HG03280 (cell line): ENCODE measurements around the gene ZNF362.
"Not testable (repeated sequence)": the region's sequence is repeated elsewhere in the genome, so short reads cannot be mapped to it uniquely, and the experiment has no call there.

Experiments used
- ATAC-seq: cut with Tn5 transposase; IDR thresholded peaks from one replicate; pipeline ENCODE4 v1.9.1; 2021; ENCODE audit warnings: mild to moderate bottlenecking, moderate library complexity; ENCODE audit not compliant: unreplicated experiment

ZNF362 gene

DNA sequence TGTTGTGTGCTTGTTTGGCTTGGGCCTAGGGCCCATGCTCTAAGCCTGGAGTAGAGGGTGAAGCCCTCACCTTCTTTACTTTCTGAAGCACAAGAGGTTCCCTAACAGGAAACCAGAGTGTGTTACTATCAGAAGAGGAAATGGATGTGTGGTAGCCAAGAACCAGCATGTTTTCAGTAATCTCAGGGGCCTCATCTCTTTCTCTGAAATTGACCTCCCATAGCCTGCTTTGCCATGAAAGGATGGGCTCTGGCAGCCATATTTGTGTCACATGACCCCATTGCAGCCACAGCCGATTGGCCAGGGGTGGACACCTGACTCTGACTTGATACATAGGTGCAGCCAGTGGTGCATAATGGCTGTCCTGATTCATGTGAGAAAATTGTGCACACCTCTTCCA is 46.0 kb downstream of the ZNF362 start:
- no peak for ATAC-seq

DNA sequence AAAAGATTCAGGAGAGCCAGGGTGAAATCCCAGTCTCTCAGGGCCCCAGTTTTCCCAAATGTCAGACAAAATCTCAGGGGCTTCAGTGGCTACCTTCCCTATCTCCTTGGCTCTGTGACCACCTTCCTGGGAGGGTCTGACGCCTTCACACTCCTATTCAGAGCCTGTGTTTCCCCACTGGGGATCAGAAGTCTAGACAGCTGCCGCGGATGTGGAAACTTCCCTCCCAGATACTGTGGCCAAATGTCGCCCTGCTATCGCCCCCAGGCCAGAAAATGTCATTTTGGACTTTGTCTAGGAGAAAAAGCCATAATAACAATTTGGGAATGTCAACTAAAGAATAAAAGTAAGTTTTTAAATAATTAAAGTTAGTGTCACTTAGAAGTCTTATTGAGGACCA is 48.7 kb downstream of the ZNF362 start:
- no peak for ATAC-seq

DNA sequence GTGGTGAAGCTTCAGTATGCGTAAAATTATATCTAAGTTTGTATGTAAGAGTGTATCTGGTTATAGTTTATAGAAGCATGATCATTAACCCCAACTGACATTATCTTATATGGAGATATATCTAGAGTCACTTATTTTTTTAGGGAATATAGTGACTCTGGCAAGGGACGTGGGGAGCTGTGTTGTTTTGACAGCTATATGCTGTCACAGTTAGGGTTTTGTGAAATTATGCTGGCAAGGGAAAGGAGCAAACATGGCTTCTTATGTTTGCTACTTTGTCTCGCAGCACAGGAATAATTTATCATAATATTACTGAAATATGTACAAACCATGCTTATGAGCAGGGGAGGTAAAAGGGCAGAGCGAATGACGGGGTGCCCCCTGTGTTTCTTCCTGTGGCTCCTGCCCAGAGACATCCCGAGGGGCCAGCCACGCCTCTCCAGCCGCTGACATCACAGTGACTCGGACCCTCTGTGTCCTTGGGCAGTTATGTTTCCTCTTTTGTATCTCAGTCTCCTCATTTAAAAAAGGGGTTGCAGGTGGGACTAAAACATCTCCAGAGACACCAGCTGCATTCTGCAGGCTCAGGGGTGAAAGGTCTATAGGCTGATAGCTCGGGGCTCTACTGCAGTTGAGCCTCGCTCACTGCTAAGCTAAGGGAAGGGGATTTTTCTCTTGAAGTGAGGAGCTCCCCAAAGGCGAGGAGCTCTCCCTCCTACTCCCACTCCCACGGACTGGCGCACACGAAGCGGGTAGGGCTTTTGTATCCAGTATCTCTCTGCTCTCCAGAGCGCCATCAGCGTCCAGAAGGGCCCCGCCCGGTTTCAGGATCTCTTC is 49.7 kb downstream of the ZNF362 start:
- ATAC-seq: no peak

GRCh38 chr1:33306653-33307493 is 50.6 kb downstream of the ZNF362 start:
- ATAC-seq: no peak

DNA sequence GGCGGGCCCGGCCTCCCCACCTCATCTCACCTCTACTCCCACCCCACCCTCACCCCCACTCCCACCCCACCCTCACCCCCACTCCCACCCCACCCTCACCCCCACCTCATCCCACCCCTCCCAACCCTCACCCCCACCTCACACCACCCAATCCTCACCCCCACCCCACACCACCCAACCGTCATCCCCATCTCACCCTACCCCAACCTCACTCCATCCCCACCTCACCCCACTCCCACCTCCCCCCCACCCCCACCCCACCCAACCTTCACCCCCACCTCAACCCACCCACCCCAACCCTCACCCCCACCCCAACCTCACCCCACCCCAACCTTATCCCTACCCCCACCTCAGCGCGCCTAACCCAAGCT is 51.2 kb downstream of the ZNF362 start:
- no peak for ATAC-seq

DNA sequence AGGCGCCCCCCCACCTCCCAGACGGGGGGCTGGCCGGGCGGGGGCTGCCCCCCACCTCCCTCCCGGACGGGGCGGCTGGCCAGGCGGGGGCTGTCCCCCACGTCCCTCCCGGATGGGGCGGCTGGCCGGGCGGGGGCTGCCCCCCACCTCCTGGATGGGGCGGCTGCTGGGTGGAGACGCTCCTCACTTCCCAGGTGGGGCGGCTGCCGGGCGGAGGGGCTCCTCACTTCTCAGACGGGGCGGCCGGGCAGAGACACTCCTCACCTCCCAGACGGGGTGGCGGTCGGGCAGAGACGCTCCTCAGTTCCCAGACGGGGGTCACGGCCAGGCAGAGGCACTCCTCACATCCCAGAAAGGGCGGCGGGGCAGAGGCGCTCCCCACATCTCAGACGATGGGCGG is 53.1 kb downstream of the ZNF362 start:
- not testable (repeated sequence) for ATAC-seq

DNA sequence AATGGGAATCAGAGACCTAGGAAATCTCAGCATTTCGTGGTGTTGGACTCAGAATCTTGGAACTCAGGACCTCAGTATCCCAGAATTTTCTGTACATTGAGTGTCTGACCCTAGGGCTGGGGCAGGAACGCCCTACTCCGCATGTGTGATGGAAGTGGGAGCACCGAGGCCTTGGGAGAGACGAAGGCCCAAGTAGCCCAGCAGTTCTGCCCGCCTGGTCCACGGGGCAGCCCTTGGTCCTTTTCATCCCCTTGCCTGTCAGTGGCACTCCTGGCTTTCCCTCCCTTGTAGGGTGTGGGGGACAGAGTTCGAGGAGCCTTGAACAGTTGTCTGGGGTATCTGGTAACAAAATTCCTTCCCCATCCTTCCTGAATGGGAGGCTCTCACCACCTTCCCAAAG is 54.4 kb downstream of the ZNF362 start:
- ATAC-seq: no peak

DNA sequence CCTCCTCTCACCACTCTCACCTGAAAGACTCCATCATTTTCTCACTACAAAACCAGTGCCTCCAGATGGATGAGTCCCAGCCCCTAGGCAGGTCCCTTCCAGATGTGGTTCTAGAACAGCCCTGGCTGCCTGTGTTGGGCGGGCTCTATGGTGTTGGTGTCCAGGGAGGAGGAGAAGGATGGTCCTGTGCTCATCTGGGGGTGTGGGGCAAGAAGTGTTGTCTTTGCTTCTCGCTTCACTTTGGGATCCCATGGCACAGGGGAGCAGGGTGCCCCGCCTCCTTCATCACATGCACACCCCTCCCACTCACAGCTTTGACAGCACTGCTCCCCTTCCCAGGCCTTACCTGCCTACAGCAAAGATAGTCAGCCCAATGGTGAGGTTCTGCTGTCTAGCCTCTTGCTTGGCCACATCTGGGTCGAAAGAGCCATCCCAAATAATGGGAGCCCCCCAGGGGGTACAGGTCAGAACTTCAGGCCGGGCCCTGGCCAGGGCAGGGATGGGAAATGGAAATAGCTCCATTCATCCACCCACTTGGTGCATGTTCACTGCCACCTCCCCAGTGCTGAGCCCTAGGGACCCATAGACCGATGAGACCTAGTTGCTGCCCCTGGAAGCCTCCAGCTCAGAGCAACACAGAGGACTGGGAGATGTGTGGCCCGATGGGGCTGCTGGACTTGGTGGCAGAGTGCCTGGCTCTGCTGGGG is 55.6 kb downstream of the ZNF362 start:
- no peak for ATAC-seq

DNA sequence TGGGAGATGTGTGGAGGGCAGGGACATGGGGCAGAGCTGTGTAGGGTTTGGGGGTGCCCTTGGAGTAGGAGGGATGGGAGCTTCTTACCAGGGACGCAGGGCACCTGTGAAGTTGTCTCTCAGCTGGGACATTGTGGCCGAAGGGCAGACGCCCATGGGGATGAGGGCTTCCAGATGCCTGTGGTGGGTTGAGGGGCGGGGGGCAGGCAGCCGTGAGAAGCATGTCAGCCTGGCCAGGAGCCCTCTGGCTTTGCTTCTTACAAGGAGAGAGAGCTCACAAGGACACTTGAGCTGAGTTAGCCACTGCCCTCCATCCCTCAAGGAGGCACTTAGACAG is 56.1 kb downstream of the ZNF362 start:
- no peak for ATAC-seq

GRCh38 chr1:33314416-33314815 is 58.1 kb downstream of the ZNF362 start:
- no peak for ATAC-seq

- no peak for ATAC-seq
Measured at GRCh38 chr1:33316601-33317000, 60.3 kb downstream of the ZNF362 start.

GRCh38 chr1:33317354-33317753 is 61.1 kb downstream of the ZNF362 start:
- no peak for ATAC-seq

GRCh38 chr1:33317946-33318345 is 61.7 kb downstream of the ZNF362 start:
- no peak for ATAC-seq

DNA sequence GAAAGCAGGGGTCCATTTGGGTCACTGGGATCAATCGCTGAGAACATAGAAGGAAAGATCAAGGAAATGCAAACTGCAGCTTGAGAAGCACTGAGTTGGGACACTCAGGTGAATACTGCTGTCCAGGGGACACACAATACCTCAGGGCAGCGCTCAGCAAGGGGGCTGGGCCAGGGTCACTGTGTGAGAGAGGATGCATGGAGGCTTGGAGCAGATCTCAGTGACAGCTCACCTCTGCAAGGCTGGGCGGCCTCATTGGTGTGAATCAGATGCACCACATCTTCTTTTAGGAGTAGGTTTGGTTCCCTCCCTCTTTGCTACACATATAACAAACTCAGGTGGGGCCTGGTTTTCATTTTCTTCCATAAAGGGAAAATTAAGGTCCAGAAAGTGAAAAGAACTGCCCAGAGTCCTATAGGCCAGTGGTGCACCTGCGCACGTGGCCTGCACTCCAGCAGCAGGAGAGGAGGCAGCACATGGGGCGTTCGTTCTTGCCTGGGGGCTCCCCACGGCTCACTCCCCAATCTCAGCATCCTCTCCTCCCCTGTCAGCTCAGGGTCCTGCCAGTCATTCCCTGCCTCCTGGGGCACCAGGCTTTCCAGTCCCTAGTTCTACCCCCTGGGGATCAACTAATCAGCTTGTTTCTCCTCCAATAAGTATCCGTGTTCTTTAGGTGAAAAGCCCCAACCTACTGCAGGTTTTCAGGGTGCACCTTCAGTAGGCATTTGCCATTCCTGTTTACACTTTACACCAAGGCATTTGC is 63.1 kb downstream of the ZNF362 start:
- no peak for ATAC-seq

- no peak for ATAC-seq
Measured at GRCh38 chr1:33319949-33320618, 63.8 kb downstream of the ZNF362 start.

DNA sequence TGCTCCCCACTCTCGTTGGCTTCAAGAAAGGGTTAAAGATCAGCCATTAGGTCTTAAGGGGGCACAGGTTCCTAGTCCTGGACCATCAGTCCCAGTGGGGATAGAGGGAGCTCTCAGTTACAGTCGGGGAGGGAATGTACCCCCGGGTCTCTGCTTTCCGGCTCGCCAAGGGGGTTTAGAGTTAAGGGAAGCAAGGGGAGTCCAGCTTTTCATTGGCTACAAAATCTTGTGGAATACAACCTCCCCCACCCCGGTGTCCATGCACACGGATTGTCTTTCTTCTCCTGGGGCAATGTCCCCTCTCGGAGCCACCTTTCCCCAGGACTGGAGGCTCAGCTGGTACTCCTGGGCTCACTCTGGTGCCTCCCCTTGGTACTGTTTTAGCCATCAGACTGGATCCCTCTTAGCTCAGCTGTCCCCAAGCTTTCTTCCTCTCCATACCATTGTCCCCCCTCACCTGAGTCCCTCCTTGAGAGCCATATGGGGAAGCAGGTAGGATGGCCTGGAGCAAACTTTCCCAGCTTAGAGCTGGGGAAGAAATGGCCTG is 64.4 kb downstream of the ZNF362 start, which contains the start of gene A3GALT2:
TSS of gene A3GALT2 (minus strand) at position 480 of the 547 bp plus-strand sequence. CDS start at position 480, 0 bp downstream.
- ATAC-seq: no peak

GRCh38 chr1:33321178-33321577 is 64.9 kb downstream of the ZNF362 start:
- no peak for ATAC-seq

GRCh38 chr1:33322109-33322508 is 65.8 kb downstream of the ZNF362 start:
- no peak for ATAC-seq

- ATAC-seq: no peak
Measured at GRCh38 chr1:33322870-33323585, 66.7 kb downstream of the ZNF362 start.
